OCI-LY7 (cell line): ENCODE data around the gene SORBS2.

Experiments
- CTCF ChIP-seq: fragments of 200-600 bp; sonication (generic); conservative IDR thresholded peaks from 2 replicates; pipeline ENCODE4 v1.5.1; 2014; ENCODE audit warnings: mild to moderate bottlenecking, antibody characterized with exemption, low read length, moderate library complexity, mixed read lengths
- EZH2phosphoT487 ChIP-seq: fragments of 200-600 bp; sonication (generic); IDR thresholded peaks from 2 replicates; pipeline ENCODE4 v1.6.1; 2018; ENCODE audit warnings: low read depth, borderline replicate concordance, mild to moderate bottlenecking, mixed run types, antibody characterized with exemption, low read length, moderate library complexity, mixed read lengths

- no peak for TF ChIP-seq CTCF
- TF ChIP-seq EZH2phosphoT487, result no peak
Measured at GRCh38 chr4:185794637-185795036, 17.4 kb downstream of the SORBS2 start.
